ENCODE measurements around the gene ZSWIM3.

Gene ZSWIM3

GRCh38 chr20:45910670-45911485, 53.5 kb downstream of the ZSWIM3 start:
- peak; percentile 93 to 96 for DNase-seq

- DNase-seq = peak; percentile 46 to 47
Observed at GRCh38 chr20:45911486-45912343, 54.3 kb downstream of the ZSWIM3 start, which contains the start of gene PLTP. TSS of gene PLTP (minus strand) at chr20:45912155. CDS start at chr20:45911452, 703 bp downstream.

GRCh38 chr20:45912344-45912682, 54.9 kb downstream of the ZSWIM3 start:
- no peak for DNase-seq

- no peak for DNase-seq
Observed at GRCh38 chr20:45913116-45913515, 55.7 kb downstream of the ZSWIM3 start.

GRCh38 chr20:45917790-45918141, 60.4 kb downstream of the ZSWIM3 start:
- no peak for DNase-seq

- no peak for DNase-seq
Observed at GRCh38 chr20:45918182-45918737, 60.8 kb downstream of the ZSWIM3 start.

- no peak for DNase-seq
Observed at GRCh38 chr20:45918779-45919537, 61.5 kb downstream of the ZSWIM3 start.

GRCh38 chr20:45919542-45920399, 62.4 kb downstream of the ZSWIM3 start:
- no peak for DNase-seq

- no peak for DNase-seq
Observed at GRCh38 chr20:45920462-45921336, 63.3 kb downstream of the ZSWIM3 start.

GRCh38 chr20:45921337-45922189, 64.1 kb downstream of the ZSWIM3 start:
- no peak for DNase-seq

GRCh38 chr20:45924391-45925261, 67.2 kb downstream of the ZSWIM3 start:
- DNase-seq = no peak

GRCh38 chr20:45925821-45926506, 68.5 kb downstream of the ZSWIM3 start:
- no peak for DNase-seq

- no peak for DNase-seq
Observed at GRCh38 chr20:45926731-45927070, 69.3 kb downstream of the ZSWIM3 start.

- DNase-seq = no peak
Observed at GRCh38 chr20:45927071-45927878, 69.9 kb downstream of the ZSWIM3 start.
